Esophagus muscularis mucosa (tissue), 4 donors: Measurements from ENCODE around the gene SLC38A10. TPM values are rescaled to one million over a fixed set of nuclear protein-coding genes. Genes with fewer than 3 reads are reported as not detected.
A peak's percentile ranks its signal among the peaks of the same experiment; 100 is the strongest.

Experiments
- DNase-seq: peaks from one replicate; pipeline ENCODE4 v3.0.0-alpha.2; 2017; ENCODE audit errors: extremely low spot score
- H3K27ac ChIP-seq, 4 donors: fragments of 200-600 bp; sonication (generic); replicated peaks in 1 of 4; 1 replicate in 3 of 4; 2 replicates in 1 of 4; pipeline ENCODE4 v1.5.1; 2016 to 2019; ENCODE audit warnings: mild to moderate bottlenecking in 1 of 4
- H3K27me3 ChIP-seq, 4 donors: fragments of 200-600 bp; sonication (generic); one replicate each; pipeline versions ENCODE4 v1.5.1 to v1.6.0; 2016 to 2019
- H3K36me3 ChIP-seq, 4 donors: fragments of 200-600 bp; sonication (generic); one replicate each; pipeline ENCODE4 v1.5.1; 2016 to 2019
- H3K4me1 ChIP-seq, 4 donors: fragments of 200-600 bp; sonication (generic); one replicate each; pipeline ENCODE4 v1.5.1; 2016 to 2019
- H3K4me3 ChIP-seq, 4 donors: fragments of 200-600 bp; sonication (generic); 1 replicate in 2 of 4; 2 replicates in 2 of 4; pipeline ENCODE4 v1.5.1; 2016 to 2019; ENCODE audit warnings: mild to moderate bottlenecking in 4 of 4, moderate library complexity in 1 of 4
- H3K9me3 ChIP-seq, 4 donors: fragments of 200-600 bp; sonication (generic); 1 replicate in 3 of 4; 2 replicates in 1 of 4; pipeline ENCODE4 v1.5.1; 2016 to 2019
- CTCF ChIP-seq, 3 experiments: fragments of 200-600 bp in 2 of 3; fragments of 450-650 bp in 1 of 3; sonication (generic) in 2 of 3; IDR thresholded peaks; one replicate each; pipeline ENCODE4 v1.5.1; 2017 to 2019; ENCODE audit warnings: antibody characterized with exemption in 3 of 3, mild to moderate bottlenecking in 2 of 3, moderate library complexity in 1 of 3
- EP300 ChIP-seq: sonication (generic); formaldehyde crosslinking; IDR thresholded peaks from one replicate; pipeline ENCODE4 v1.6.1; 2017; ENCODE audit warnings: antibody characterized with exemption
- POLR2A ChIP-seq: fragments of 450-650 bp; IDR thresholded peaks from one replicate; pipeline ENCODE4 v1.6.1; 2017; ENCODE audit warnings: antibody characterized with exemption, moderate library complexity, mild to moderate bottlenecking, low read depth
- POLR2AphosphoS5 ChIP-seq, 2 donors: sonication (generic); formaldehyde crosslinking; IDR thresholded peaks; one replicate each; pipeline ENCODE4 v1.6.1; 2017; ENCODE audit warnings: antibody characterized with exemption in 2 of 2
- WGBS: methylation state at CpG from one replicate; pipeline ENCODE4 v1.1.5; 2018; 5-methylcytosine and 5-hydroxymethylcytosine counted together
- intact Hi-C: fragments of 100-400 bp; cut with DNase I; formaldehyde crosslinking; loops from one replicate; pipeline ENCODE4 v1.15.1; 2023
- total RNA-seq, 4 donors: library from RNA; depleted of rRNA; stranded (reverse); fragments of >200 nt; gene quantifications; one replicate each; pipeline versions ENCODE4 v1.1.0 to v1.2.1, GENCODE V29; 2016

SLC38A10 gene
- total RNA-seq, 4 donors from 2014 or later: 78.0 to 103 (median 93.4) TPM

- TF ChIP-seq POLR2AphosphoS5 (IDR thresholded peaks at IDR 0.05) (no peak), EP300 (no peak), POLR2A (no peak), CTCF (IDR thresholded peaks at IDR 0.05) (no peak)
- peak overlapping the region in 1 of 4 donors; percentile 8 for H3K27ac ChIP-seq
- WGBS: 60% methylated on average over 1 of the region's 12 CpGs
- H3K4me3 ChIP-seq: no peak overlapping the region
- H3K36me3 ChIP-seq: no peaks in the 10 kb centered on the region
- no peaks in the 10 kb centered on the region for H3K9me3 ChIP-seq
- no peak for DNase-seq
- intact Hi-C loops: no loop called here
- peaks cover 0 to 3% (median 0%) of the 10 kb centered on the region in 4 donors for H3K27me3 ChIP-seq
- peaks cover 35 to 75% (median 73%) of the 10 kb centered on the region in 4 donors for H3K4me1 ChIP-seq
These were observed 39.3 kb upstream of the SLC38A10 start for GRCh38 chr17:81334391-81334901.

- no peak for TF ChIP-seq CTCF (IDR thresholded peaks at IDR 0.05)
- no peak for TF ChIP-seq POLR2A
- TF ChIP-seq EP300: no peak
- TF ChIP-seq POLR2AphosphoS5 (IDR thresholded peaks at IDR 0.05): no peak
- no peak overlapping the region for H3K4me3 ChIP-seq
- no peak overlapping the region for H3K27ac ChIP-seq
- intact Hi-C loops: no loop called here
- no peaks in the 10 kb centered on the region for H3K36me3 ChIP-seq
- no peaks in the 10 kb centered on the region for H3K9me3 ChIP-seq
- WGBS: 80% methylated on average over 13 of the region's 24 CpGs
- H3K4me1 ChIP-seq: peaks cover 35 to 75% (median 73%) of the 10 kb centered on the region in 4 donors
- H3K27me3 ChIP-seq: peaks cover 0 to 3% (median 0%) of the 10 kb centered on the region in 4 donors
- DNase-seq: no peak
These were observed 38.7 kb upstream of the SLC38A10 start for GRCh38 chr17:81333616-81334368.

GRCh38 chr17:81332914-81333528 is 37.9 kb upstream of the SLC38A10 start:
- no peak for TF ChIP-seq CTCF (IDR thresholded peaks at IDR 0.05)
- TF ChIP-seq POLR2A: no peak
- no peak for TF ChIP-seq POLR2AphosphoS5 (IDR thresholded peaks at IDR 0.05)
- TF ChIP-seq EP300: no peak
- intact Hi-C loops: no loop called here
- Histone ChIP-seq H3K27me3 (peaks cover 0 to 3% (median 0%) of the 10 kb centered on the region in 4 donors), H3K27ac (no peak overlapping the region), H3K4me3 (no peak overlapping the region), H3K9me3 (no peaks in the 10 kb centered on the region), H3K4me1 (peaks cover 36 to 75% (median 73%) of the 10 kb centered on the region in 4 donors), H3K36me3 (no peaks in the 10 kb centered on the region)
- no peak for DNase-seq
- WGBS: 75% methylated on average over 23 of the region's 23 CpGs

GRCh38 chr17:81332118-81332834 is 37.2 kb upstream of the SLC38A10 start:
- Histone ChIP-seq H3K27ac (no peak overlapping the region), H3K36me3 (no peaks in the 10 kb centered on the region), H3K27me3 (peaks cover 0 to 3% (median 0%) of the 10 kb centered on the region in 4 donors), H3K9me3 (no peaks in the 10 kb centered on the region), H3K4me1 (peaks cover 32 to 75% (median 73%) of the 10 kb centered on the region in 4 donors), H3K4me3 (no peak overlapping the region)
- no peak for DNase-seq
- intact Hi-C loops: no loop called here
- TF ChIP-seq EP300 (no peak), CTCF (IDR thresholded peaks at IDR 0.05) (no peak), POLR2AphosphoS5 (IDR thresholded peaks at IDR 0.05) (no peak)
- WGBS: 93% methylated on average over 17 of the region's 18 CpGs
